Activated T-cell treated with anti-CD3 and anti-CD28 coated beads, Interleukin-2, amount 50 U/mL, for 4 hours (primary cell): ENCODE measurements around the gene RPN2. TPM values are rescaled to one million over a fixed set of nuclear protein-coding genes. Genes with fewer than 3 reads are reported as not detected.

ENCODE experiments used
- ATAC-seq, 2 donors: fragments of 200-7000 bp; cut with Tn5 transposase; one replicate each; pipeline ENCODE4 v1.10.0; 2021
- DNase-seq: peaks from one replicate; pipeline ENCODE4 v3.0.0-alpha.2; 2020
- H3K27me3 Mint-ChIP-seq: one replicate; pipeline ENCODE4 v1.8.0; 2021; ENCODE audit warnings: low read depth, mixed read lengths
- H3K36me3 Mint-ChIP-seq: one replicate; pipeline ENCODE4 v1.8.0; 2022; ENCODE audit warnings: mixed read lengths; ENCODE audit not compliant: insufficient read depth
- H3K4me1 Mint-ChIP-seq: one replicate; pipeline ENCODE4 v1.8.0; 2021; ENCODE audit warnings: low read depth, mixed read lengths
- H3K4me3 Mint-ChIP-seq: one replicate; pipeline ENCODE4 v1.8.0; 2021; ENCODE audit warnings: mild to moderate bottlenecking, moderate library complexity, mixed read lengths
- H3K9me3 Mint-ChIP-seq: one replicate; pipeline ENCODE4 v1.8.0; 2021; ENCODE audit warnings: mixed read lengths
- total RNA-seq, 3 donors: library from RNA; stranded (reverse); gene quantifications; one replicate each; pipeline ENCODE4 v1.2.1, GENCODE V29; 2021

The RPN2 gene
- total RNA-seq, 3 donors from 2014 or later: 186 to 199 (median 188) TPM

DNA sequence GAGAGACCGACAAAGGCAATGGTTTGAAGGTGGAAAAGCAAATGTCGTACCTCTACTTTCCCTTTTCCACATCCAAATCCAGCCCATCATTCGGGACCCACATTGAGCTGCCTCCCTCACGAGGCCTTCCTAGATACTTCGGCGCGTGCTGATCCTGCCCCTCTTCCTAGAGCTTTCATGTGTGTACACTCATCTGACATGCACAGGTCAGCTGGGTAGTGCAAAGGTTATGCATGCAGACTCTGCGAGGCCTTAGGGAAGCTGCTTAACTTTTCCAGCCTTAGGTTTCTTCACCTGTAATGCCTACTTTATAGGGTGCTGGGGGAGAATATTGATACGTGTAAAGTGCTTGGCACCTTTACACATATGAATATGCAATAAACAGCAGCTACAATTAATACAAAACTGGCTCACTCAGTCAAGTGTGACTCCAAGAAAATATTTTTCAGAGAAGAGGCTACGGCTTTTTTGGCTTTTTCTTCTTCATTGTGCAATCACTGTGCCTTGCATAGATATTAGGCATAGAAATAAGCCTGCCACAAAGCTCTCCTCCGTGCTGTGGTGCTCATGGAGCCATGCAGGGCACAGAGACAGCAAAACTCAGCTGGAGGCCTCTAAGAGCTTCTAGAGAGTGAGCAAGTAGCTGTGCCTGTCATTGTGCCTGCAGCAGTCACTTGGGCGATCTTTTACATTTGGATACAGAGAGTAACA lies 106.7 kb downstream of the RPN2 start:
- H3K27me3 Mint-ChIP-seq: no peaks in the 10 kb centered on the region
- H3K9me3 Mint-ChIP-seq: no peaks in the 10 kb centered on the region
- peaks cover 9% of the 10 kb centered on the region for H3K4me1 Mint-ChIP-seq
- ATAC-seq: no peak
- DNase-seq: no peak
- no peaks in the 10 kb centered on the region for H3K36me3 Mint-ChIP-seq
- H3K4me3 Mint-ChIP-seq: no peak overlapping the region

DNA sequence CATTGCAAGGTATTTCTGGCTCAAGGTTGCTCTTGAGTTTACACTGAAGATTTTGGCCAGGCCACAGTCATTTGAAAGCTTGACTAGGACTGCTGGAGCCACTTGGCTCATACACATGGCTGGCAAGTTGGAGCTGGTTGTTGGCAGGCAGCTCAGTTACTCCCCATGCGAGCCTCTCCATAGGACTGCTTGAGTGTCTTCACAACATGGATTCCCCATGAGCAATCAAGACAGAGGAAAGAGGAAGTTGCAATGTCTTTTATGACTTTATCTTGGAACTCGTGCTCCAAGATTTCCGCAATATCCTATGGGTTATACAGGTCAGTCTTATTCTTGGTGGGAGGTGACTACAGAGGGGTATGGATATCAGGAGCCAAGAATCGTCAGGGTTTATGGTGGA lies 109.0 kb downstream of the RPN2 start:
- H3K36me3 Mint-ChIP-seq: peaks cover 11% of the 10 kb centered on the region
- no peaks in the 10 kb centered on the region for H3K9me3 Mint-ChIP-seq
- DNase-seq (no peak), ATAC-seq (no peak)
- H3K27me3 Mint-ChIP-seq: no peaks in the 10 kb centered on the region
- peak overlapping the region; percentile 87 for H3K4me3 Mint-ChIP-seq
- H3K4me1 Mint-ChIP-seq: peaks cover 21% of the 10 kb centered on the region

DNA sequence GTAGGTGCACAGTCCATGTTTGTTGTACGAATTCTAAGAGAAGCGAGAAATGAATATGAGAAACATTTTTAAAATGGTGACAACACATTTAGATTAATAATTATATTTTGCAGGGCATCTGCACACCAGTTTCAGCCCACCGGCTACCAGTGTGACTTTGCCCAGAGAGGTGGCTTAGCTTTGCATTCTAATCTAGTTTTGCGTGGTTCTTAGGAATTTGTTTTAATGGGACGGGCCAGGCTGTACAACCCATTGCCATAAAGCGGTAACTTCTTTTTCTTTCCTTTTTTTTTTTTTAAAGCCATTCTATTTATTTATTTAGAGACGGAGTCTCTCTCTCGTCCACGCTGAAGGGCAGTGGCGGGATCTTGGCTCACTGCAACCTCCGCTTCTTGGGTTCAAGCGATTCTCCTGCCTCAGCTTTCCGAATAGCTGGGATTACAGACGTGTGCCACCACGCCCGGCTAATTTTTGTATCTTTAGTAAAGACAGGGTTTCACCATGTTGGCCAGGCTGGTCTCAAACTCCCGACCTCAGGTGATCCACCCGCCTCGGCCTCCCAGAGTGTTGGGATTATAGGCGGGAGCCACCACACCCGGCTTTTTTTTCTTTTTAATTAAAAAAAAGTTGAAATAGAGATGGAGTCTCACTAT lies 111.2 kb downstream of the RPN2 start:
- DNase-seq (no peak), ATAC-seq (no peak)
- Mint-ChIP-seq H3K4me1 (peaks cover 36% of the 10 kb centered on the region), H3K36me3 (peaks cover 18% of the 10 kb centered on the region), H3K9me3 (peaks cover 4% of the 10 kb centered on the region), H3K4me3 (peak overlapping the region; percentile 87), H3K27me3 (no peaks in the 10 kb centered on the region)

Other genes with a start within 250 kb of the RPN2 start
- gene SAMHD1, start 227.6 kb upstream of the RPN2 start, total RNA-seq: 10 to 100 TPM; 30.8 to 36.1 (median 32.3) TPM
- 10 to 100 TPM; 53.9 to 57.2 (median 54.2) TPM for gene RBL1, start 83.3 kb upstream of the RPN2 start, total RNA-seq
- under 1 TPM; 0.30 to 0.61 (median 0.51) TPM for gene MROH8, start 218 bp downstream of the RPN2 start, total RNA-seq
- not detected for gene GHRH, start 82.5 kb downstream of the RPN2 start, total RNA-seq
- 10 to 100 TPM; 15.3 to 16.6 (median 15.7) TPM for gene MANBAL, start 110.3 kb downstream of the RPN2 start, total RNA-seq
- gene SRC, start 166.8 kb downstream of the RPN2 start, total RNA-seq: 1 to 10 TPM; 2.8 to 4.7 (median 3.8) TPM